ENCODE data around the gene TARBP1. TPM values are rescaled to one million over a fixed set of nuclear protein-coding genes. Genes with fewer than 3 reads are reported as not detected.
"Not testable (repeated sequence)": the region's sequence is repeated elsewhere in the genome, so short reads cannot be mapped to it uniquely, and the experiment has no call there.

TARBP1 gene
- 13.9 and 14.8 TPM in 2 replicates for total RNA-seq (2014; rRNA removed; shearing (Covaris generic))

- peak within 1 kb of the TSS; percentile 78 for H3K4me3 ChIP-seq
- peak within 1 kb of the TSS; percentile 30; the same call in 1 of the 2 replicates for H3K27ac ChIP-seq
- peak; percentile 69 to 82 for DNase-seq
- no peaks in the 10 kb centered on the region for H3K9me3 ChIP-seq (replicated peaks)
- H3K4me1 ChIP-seq = no peaks in the 10 kb centered on the region
- no peaks in the 10 kb centered on the region for H3K27me3 ChIP-seq
- H3K36me3 ChIP-seq = no peaks in the 10 kb centered on the region
Measured at GRCh38 chr1:234478481-234479309, at the start of gene TARBP1. Gene TARBP1, minus strand, starts transcription at chr1:234479179. Its CDS starts 76 bp downstream, at chr1:234479103.

- Histone ChIP-seq H3K36me3 (no peaks in the 10 kb centered on the region), H3K4me1 (peaks cover 8% of the 10 kb centered on the region), H3K27ac (no peak overlapping the region), H3K27me3 (no peaks in the 10 kb centered on the region), H3K4me3 (no peak overlapping the region), H3K9me3 (replicated peaks) (no peaks in the 10 kb centered on the region)
- no peak for DNase-seq
Measured at GRCh38 chr1:234528074-234528865, 49.3 kb upstream of the TARBP1 start.

GRCh38 chr1:234527346-234527745, 48.4 kb upstream of the TARBP1 start:
- H3K9me3 ChIP-seq (replicated peaks) = no peaks in the 10 kb centered on the region
- no peak overlapping the region for H3K4me3 ChIP-seq
- peaks cover 15% of the 10 kb centered on the region for H3K4me1 ChIP-seq
- H3K27ac ChIP-seq = no peak overlapping the region
- no peaks in the 10 kb centered on the region for H3K36me3 ChIP-seq
- no peak for DNase-seq
- no peaks in the 10 kb centered on the region for H3K27me3 ChIP-seq

- no peak overlapping the region for H3K27ac ChIP-seq
- H3K4me1 ChIP-seq = peaks cover 15% of the 10 kb centered on the region
- H3K4me3 ChIP-seq = no peak overlapping the region
Measured at GRCh38 chr1:234526922-234527321, 47.9 kb upstream of the TARBP1 start.

GRCh38 chr1:234525099-234525799, 46.3 kb upstream of the TARBP1 start:
- no peak overlapping the region for H3K4me3 ChIP-seq
- H3K27me3 ChIP-seq = no peaks in the 10 kb centered on the region
- H3K27ac ChIP-seq = no peak overlapping the region
- no peaks in the 10 kb centered on the region for H3K9me3 ChIP-seq (replicated peaks)
- H3K4me1 ChIP-seq = peaks cover 15% of the 10 kb centered on the region
- H3K36me3 ChIP-seq = no peaks in the 10 kb centered on the region
- DNase-seq = no peak

More at GRCh38 chr1:234526922-234527321, 47.9 kb upstream of the TARBP1 start:
- no peaks in the 10 kb centered on the region for H3K27me3 ChIP-seq
- no peaks in the 10 kb centered on the region for H3K9me3 ChIP-seq (replicated peaks)
- DNase-seq = no peak
- H3K36me3 ChIP-seq = no peaks in the 10 kb centered on the region

GRCh38 chr1:234521836-234522235, 42.9 kb upstream of the TARBP1 start:
- H3K4me1 ChIP-seq = peaks cover 15% of the 10 kb centered on the region
- no peaks in the 10 kb centered on the region for H3K36me3 ChIP-seq
- no peak for DNase-seq
- H3K4me3 ChIP-seq = no peak overlapping the region
- H3K27me3 ChIP-seq = no peaks in the 10 kb centered on the region
- no peaks in the 10 kb centered on the region for H3K9me3 ChIP-seq (replicated peaks)
- H3K27ac ChIP-seq = no peak overlapping the region

GRCh38 chr1:234520908-234521817, 42.2 kb upstream of the TARBP1 start:
- H3K4me1 ChIP-seq = peaks cover 15% of the 10 kb centered on the region
- no peaks in the 10 kb centered on the region for H3K27me3 ChIP-seq
- H3K4me3 ChIP-seq = no peak overlapping the region
- H3K27ac ChIP-seq = no peak overlapping the region
- H3K36me3 ChIP-seq = no peaks in the 10 kb centered on the region
- H3K9me3 ChIP-seq (replicated peaks) = no peaks in the 10 kb centered on the region
- DNase-seq = no peak

- H3K36me3 ChIP-seq = no peaks in the 10 kb centered on the region
- no peaks in the 10 kb centered on the region for H3K9me3 ChIP-seq (replicated peaks)
- H3K4me1 ChIP-seq = peaks cover 22% of the 10 kb centered on the region
- H3K27ac ChIP-seq = no peak overlapping the region
- no peak for DNase-seq
- H3K27me3 ChIP-seq = no peaks in the 10 kb centered on the region
- H3K4me3 ChIP-seq = no peak overlapping the region
Measured at GRCh38 chr1:234519506-234519905, 40.5 kb upstream of the TARBP1 start.

GRCh38 chr1:234518876-234519275, 39.9 kb upstream of the TARBP1 start:
- H3K36me3 ChIP-seq = no peaks in the 10 kb centered on the region
- H3K4me3 ChIP-seq = no peak overlapping the region
- no peak for DNase-seq
- no peak overlapping the region for H3K27ac ChIP-seq
- no peaks in the 10 kb centered on the region for H3K27me3 ChIP-seq
- H3K9me3 ChIP-seq (replicated peaks) = no peaks in the 10 kb centered on the region
- H3K4me1 ChIP-seq = peaks cover 16% of the 10 kb centered on the region

GRCh38 chr1:234518086-234518485, 39.1 kb upstream of the TARBP1 start:
- not testable (repeated sequence) for H3K27ac ChIP-seq; DNase-seq; H3K4me3 ChIP-seq; H3K9me3 ChIP-seq (replicated peaks); H3K27me3 ChIP-seq; H3K36me3 ChIP-seq
- peaks cover 12% of the 10 kb centered on the region for H3K4me1 ChIP-seq

GRCh38 chr1:234517110-234517802, 38.3 kb upstream of the TARBP1 start:
- no peaks in the 10 kb centered on the region for H3K36me3 ChIP-seq
- no peak for DNase-seq
- H3K27ac ChIP-seq = no peak overlapping the region
- H3K27me3 ChIP-seq = no peaks in the 10 kb centered on the region
- H3K9me3 ChIP-seq (replicated peaks) = no peaks in the 10 kb centered on the region
- no peak overlapping the region for H3K4me3 ChIP-seq
- H3K4me1 ChIP-seq = peaks cover 7% of the 10 kb centered on the region; the same call in 1 of the 2 replicates

- no peaks in the 10 kb centered on the region for H3K36me3 ChIP-seq
- no peak overlapping the region for H3K27ac ChIP-seq
Measured at GRCh38 chr1:234515821-234516241, 36.9 kb upstream of the TARBP1 start.

GRCh38 chr1:234515411-234515810, 36.4 kb upstream of the TARBP1 start:
- no peak for DNase-seq
- no peaks in the 10 kb centered on the region for H3K27me3 ChIP-seq
- H3K4me3 ChIP-seq = no peak overlapping the region
- no peaks in the 10 kb centered on the region for H3K36me3 ChIP-seq
- H3K27ac ChIP-seq = no peak overlapping the region
- 0 out of 2 replicates have a peak, but pooled peaks cover 7% of the 10 kb centered on the region for H3K4me1 ChIP-seq
- no peaks in the 10 kb centered on the region for H3K9me3 ChIP-seq (replicated peaks)

More at GRCh38 chr1:234515821-234516241, 36.9 kb upstream of the TARBP1 start:
- H3K4me3 ChIP-seq = no peak overlapping the region
- no peaks in the 10 kb centered on the region for H3K27me3 ChIP-seq
- no peaks in the 10 kb centered on the region for H3K9me3 ChIP-seq (replicated peaks)
- DNase-seq = no peak
- H3K4me1 ChIP-seq = 0 out of 2 replicates have a peak, but pooled peaks cover 7% of the 10 kb centered on the region
